HL-60 (cell line): ENCODE measurements around the gene DCAKD.

ENCODE experiments used
- GABPA ChIP-seq: IDR thresholded peaks from 2 replicates; pipeline ENCODE4 v1.6.1; 2012; ENCODE audit warnings: low read depth
- POLR2AphosphoS5 ChIP-seq: IDR thresholded peaks from 2 replicates; pipeline ENCODE4 v1.6.1; 2012; ENCODE audit warnings: low read depth
- SPI1 ChIP-seq: IDR thresholded peaks from 2 replicates; pipeline ENCODE4 v1.6.1; 2012; ENCODE audit warnings: low read depth, mild to moderate bottlenecking, borderline replicate concordance
- TF ChIP-seq, protein P1 (sequence below): IDR thresholded peaks from one replicate; pipeline ENCODE4 v1.5.1; 2011; ENCODE audit warnings: low read length, control low read depth, inconsistent platforms; ENCODE audit not compliant: insufficient read depth
- TF ChIP-seq, protein P2 (sequence below): IDR thresholded peaks from 2 replicates; pipeline ENCODE4 v1.6.1; 2012; ENCODE audit warnings: low read depth; ENCODE audit not compliant: insufficient replicate concordance

DNA sequence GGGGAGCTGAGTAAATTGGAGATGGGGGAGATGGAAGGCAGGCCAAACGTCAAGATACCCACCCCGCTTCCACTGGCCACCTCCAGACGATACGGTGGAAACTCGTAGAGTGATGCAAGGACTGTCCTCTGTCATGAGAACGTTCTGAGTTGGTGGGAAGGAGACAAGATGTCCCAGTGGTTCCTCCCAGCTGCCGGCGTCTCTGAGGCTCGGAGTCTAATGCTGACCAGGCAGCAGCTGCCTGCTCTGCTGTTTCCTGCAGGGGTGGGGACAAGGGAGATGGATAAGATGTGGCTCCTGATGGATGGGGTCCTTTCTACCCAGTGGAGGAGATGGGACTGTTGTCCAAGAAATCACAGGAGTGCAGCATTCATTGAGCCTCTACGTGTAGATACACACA lies 55.1 kb downstream of the DCAKD start:
- TF ChIP-seq, protein P1, sequence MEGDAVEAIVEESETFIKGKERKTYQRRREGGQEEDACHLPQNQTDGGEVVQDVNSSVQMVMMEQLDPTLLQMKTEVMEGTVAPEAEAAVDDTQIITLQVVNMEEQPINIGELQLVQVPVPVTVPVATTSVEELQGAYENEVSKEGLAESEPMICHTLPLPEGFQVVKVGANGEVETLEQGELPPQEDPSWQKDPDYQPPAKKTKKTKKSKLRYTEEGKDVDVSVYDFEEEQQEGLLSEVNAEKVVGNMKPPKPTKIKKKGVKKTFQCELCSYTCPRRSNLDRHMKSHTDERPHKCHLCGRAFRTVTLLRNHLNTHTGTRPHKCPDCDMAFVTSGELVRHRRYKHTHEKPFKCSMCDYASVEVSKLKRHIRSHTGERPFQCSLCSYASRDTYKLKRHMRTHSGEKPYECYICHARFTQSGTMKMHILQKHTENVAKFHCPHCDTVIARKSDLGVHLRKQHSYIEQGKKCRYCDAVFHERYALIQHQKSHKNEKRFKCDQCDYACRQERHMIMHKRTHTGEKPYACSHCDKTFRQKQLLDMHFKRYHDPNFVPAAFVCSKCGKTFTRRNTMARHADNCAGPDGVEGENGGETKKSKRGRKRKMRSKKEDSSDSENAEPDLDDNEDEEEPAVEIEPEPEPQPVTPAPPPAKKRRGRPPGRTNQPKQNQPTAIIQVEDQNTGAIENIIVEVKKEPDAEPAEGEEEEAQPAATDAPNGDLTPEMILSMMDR = no peak
- no peak for TF ChIP-seq POLR2AphosphoS5
- TF ChIP-seq, protein P2, sequence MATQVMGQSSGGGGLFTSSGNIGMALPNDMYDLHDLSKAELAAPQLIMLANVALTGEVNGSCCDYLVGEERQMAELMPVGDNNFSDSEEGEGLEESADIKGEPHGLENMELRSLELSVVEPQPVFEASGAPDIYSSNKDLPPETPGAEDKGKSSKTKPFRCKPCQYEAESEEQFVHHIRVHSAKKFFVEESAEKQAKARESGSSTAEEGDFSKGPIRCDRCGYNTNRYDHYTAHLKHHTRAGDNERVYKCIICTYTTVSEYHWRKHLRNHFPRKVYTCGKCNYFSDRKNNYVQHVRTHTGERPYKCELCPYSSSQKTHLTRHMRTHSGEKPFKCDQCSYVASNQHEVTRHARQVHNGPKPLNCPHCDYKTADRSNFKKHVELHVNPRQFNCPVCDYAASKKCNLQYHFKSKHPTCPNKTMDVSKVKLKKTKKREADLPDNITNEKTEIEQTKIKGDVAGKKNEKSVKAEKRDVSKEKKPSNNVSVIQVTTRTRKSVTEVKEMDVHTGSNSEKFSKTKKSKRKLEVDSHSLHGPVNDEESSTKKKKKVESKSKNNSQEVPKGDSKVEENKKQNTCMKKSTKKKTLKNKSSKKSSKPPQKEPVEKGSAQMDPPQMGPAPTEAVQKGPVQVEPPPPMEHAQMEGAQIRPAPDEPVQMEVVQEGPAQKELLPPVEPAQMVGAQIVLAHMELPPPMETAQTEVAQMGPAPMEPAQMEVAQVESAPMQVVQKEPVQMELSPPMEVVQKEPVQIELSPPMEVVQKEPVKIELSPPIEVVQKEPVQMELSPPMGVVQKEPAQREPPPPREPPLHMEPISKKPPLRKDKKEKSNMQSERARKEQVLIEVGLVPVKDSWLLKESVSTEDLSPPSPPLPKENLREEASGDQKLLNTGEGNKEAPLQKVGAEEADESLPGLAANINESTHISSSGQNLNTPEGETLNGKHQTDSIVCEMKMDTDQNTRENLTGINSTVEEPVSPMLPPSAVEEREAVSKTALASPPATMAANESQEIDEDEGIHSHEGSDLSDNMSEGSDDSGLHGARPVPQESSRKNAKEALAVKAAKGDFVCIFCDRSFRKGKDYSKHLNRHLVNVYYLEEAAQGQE = no peak
- no peak for TF ChIP-seq GABPA
- TF ChIP-seq SPI1 = no peak
